Gastrocnemius medialis (tissue), 4 donors: ENCODE measurements around the gene SYT14.

Experiments
- POLR2A ChIP-seq, 2 donors: fragments of 450-650 bp; IDR thresholded peaks; one replicate each; pipeline ENCODE4 v1.6.1; 2017; ENCODE audit warnings: antibody characterized with exemption in 2 of 2, mild to moderate bottlenecking in 2 of 2, moderate library complexity in 2 of 2
- TF ChIP-seq, protein P1 (sequence below), 5 experiments: fragments of 450-650 bp in 3 of 5; fragments of 200-600 bp in 2 of 5; sonication (generic) in 2 of 5; IDR thresholded peaks in 4 of 5; conservative IDR thresholded peaks in 1 of 5; 1 replicate in 4 of 5; 2 replicates in 1 of 5; pipeline ENCODE4 v1.5.1; 2016 to 2019; ENCODE audit warnings: antibody characterized with exemption in 5 of 5, mild to moderate bottlenecking in 3 of 5, moderate library complexity in 3 of 5

DNA sequence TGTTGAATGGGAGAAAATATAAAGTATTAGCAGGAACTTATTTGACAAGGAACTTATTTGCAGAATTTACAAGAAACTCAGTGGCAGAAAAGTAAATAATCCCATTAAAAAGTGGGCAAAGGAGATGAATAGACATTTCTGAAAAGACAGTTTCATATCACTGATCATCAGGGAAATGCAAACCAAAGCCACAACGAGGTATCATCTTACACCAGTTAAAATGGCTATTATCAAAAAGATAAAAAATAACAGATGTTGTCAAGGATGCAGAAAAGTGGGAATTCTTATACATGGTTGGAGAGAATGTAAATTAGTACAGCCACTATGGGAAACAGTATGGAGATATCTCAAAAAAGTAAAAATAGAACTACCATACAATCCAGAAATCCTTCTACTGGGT is 61.0 kb downstream of the SYT14 start:
- TF ChIP-seq POLR2A (IDR thresholded peaks at IDR 0.05) = no peak
- TF ChIP-seq, protein P1, sequence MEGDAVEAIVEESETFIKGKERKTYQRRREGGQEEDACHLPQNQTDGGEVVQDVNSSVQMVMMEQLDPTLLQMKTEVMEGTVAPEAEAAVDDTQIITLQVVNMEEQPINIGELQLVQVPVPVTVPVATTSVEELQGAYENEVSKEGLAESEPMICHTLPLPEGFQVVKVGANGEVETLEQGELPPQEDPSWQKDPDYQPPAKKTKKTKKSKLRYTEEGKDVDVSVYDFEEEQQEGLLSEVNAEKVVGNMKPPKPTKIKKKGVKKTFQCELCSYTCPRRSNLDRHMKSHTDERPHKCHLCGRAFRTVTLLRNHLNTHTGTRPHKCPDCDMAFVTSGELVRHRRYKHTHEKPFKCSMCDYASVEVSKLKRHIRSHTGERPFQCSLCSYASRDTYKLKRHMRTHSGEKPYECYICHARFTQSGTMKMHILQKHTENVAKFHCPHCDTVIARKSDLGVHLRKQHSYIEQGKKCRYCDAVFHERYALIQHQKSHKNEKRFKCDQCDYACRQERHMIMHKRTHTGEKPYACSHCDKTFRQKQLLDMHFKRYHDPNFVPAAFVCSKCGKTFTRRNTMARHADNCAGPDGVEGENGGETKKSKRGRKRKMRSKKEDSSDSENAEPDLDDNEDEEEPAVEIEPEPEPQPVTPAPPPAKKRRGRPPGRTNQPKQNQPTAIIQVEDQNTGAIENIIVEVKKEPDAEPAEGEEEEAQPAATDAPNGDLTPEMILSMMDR (IDR thresholded peaks at IDR 0.05 in 4 of 5, conservative IDR thresholded peaks at IDR 0.05 in 1 of 5) = no peak
